Vagina (tissue), 2 donors: ENCODE results near the gene CPLX3.

Experiments used
- CTCF ChIP-seq, 3 experiments: fragments of 450-650 bp in 2 of 3; fragments of 200-600 bp in 1 of 3; sonication (generic) in 1 of 3; IDR thresholded peaks; one replicate each; pipeline ENCODE4 v1.5.1; 2017 to 2019; ENCODE audit warnings: antibody characterized with exemption in 3 of 3, mild to moderate bottlenecking in 2 of 3, moderate library complexity in 2 of 3
- POLR2AphosphoS5 ChIP-seq, 2 donors: sonication (generic); formaldehyde crosslinking; IDR thresholded peaks; one replicate each; pipeline ENCODE4 v1.9.0; 2017; ENCODE audit warnings: antibody characterized with exemption in 2 of 2, mild to moderate bottlenecking in 2 of 2, low read depth in 1 of 2; ENCODE audit not compliant: insufficient read depth in 1 of 2

GRCh38 chr15:74838137-74838516 is 11.7 kb downstream of the CPLX3 start:
- TF ChIP-seq POLR2AphosphoS5 (IDR thresholded peaks at IDR 0.05; ENCODE audit: insufficient read depth in 1 of 2, low read depth in 1 of 2), result no peak
- no peak for TF ChIP-seq CTCF (IDR thresholded peaks at IDR 0.05)
